GM19372 (cell line): Measurements from ENCODE around the gene WFDC12.

Source experiments
- ATAC-seq: cut with Tn5 transposase; IDR thresholded peaks from one replicate; pipeline ENCODE4 v1.9.1; 2021; ENCODE audit warnings: mild to moderate bottlenecking, low read depth, moderate library complexity; ENCODE audit not compliant: unreplicated experiment

Gene WFDC12

GRCh38 chr20:45115829-45116228 is 8.4 kb downstream of the WFDC12 start:
- ATAC-seq, result no peak

- no peak for ATAC-seq
These were observed 8.9 kb downstream of the WFDC12 start for GRCh38 chr20:45115386-45115774.

- no peak for ATAC-seq
These were observed 9.5 kb downstream of the WFDC12 start, which contains the start of gene WFDC5 for GRCh38 chr20:45114465-45115385. Gene WFDC5, minus strand, starts transcription at chr20:45115174. Its CDS starts 91 bp downstream, at chr20:45115083.

GRCh38 chr20:45113865-45114264 is 10.4 kb downstream of the WFDC12 start:
- ATAC-seq, result no peak

- no peak for ATAC-seq
These were observed 11.5 kb downstream of the WFDC12 start for GRCh38 chr20:45112754-45113153.

GRCh38 chr20:45111799-45112471 is 12.3 kb downstream of the WFDC12 start:
- no peak for ATAC-seq

GRCh38 chr20:45111285-45111684 is 13.0 kb downstream of the WFDC12 start:
- ATAC-seq, result no peak

- ATAC-seq, result no peak
These were observed 14.0 kb downstream of the WFDC12 start for GRCh38 chr20:45110301-45110700.

- no peak for ATAC-seq
These were observed 14.6 kb downstream of the WFDC12 start for GRCh38 chr20:45109634-45110033.

GRCh38 chr20:45105317-45105716 is 18.9 kb downstream of the WFDC12 start:
- ATAC-seq, result no peak

- ATAC-seq, result no peak
These were observed 19.5 kb downstream of the WFDC12 start for GRCh38 chr20:45104786-45105185.

GRCh38 chr20:45103072-45103471 is 21.2 kb downstream of the WFDC12 start:
- ATAC-seq, result no peak

GRCh38 chr20:45101333-45101850 is 22.9 kb downstream of the WFDC12 start:
- ATAC-seq, result no peak

GRCh38 chr20:45100563-45101245 is 23.6 kb downstream of the WFDC12 start, which contains the start of gene KCNS1:
Gene KCNS1, minus strand, starts transcription at chr20:45101127. Its CDS starts 1,891 bp downstream, at chr20:45099236.
- ATAC-seq, result no peak

GRCh38 chr20:45098103-45098773 is 26.0 kb downstream of the WFDC12 start:
- ATAC-seq, result no peak

GRCh38 chr20:45097485-45098102 is 26.7 kb downstream of the WFDC12 start:
- no peak for ATAC-seq

- no peak for ATAC-seq
These were observed 27.5 kb downstream of the WFDC12 start for GRCh38 chr20:45096781-45097180.

- no peak for ATAC-seq
These were observed 28.4 kb downstream of the WFDC12 start for GRCh38 chr20:45095805-45096238.

- ATAC-seq, result no peak
These were observed 29.2 kb downstream of the WFDC12 start for GRCh38 chr20:45094864-45095574.
